ENCODE measurements around the gene ANKZF1. TPM values are rescaled to one million over a fixed set of nuclear protein-coding genes. Genes with fewer than 3 reads are reported as not detected.

Gene ANKZF1
- total RNA-seq, 1 donor from 2014 or later: 65.9 TPM

- TF ChIP-seq EZH2phosphoT487 (IDR thresholded peaks at IDR 0.05): no peak
- no peak for TF ChIP-seq EZH2 (IDR thresholded peaks at IDR 0.05)
- no peak for TF ChIP-seq CTCF (IDR thresholded peaks at IDR 0.05)
- Histone ChIP-seq H3F3A (ENCODE audit: low read depth) (peaks cover 26% of the 10 kb centered on the region), H3K9me3 (ENCODE audit: low read depth) (no peaks in the 10 kb centered on the region), H3K79me2 (ENCODE audit: low read depth) (no peaks in the 10 kb centered on the region), H4K20me1 (ENCODE audit: low read depth) (no peaks in the 10 kb centered on the region), H3K36me3 (no peaks in the 10 kb centered on the region), H3K4me2 (peak overlapping the region; percentile 76), H3K9ac (no peak overlapping the region), H3K4me1 (peaks cover 7% of the 10 kb centered on the region), H2AFZ (replicated peaks) (peak overlapping the region; percentile 20), H3K27ac (no peak overlapping the region), H3K4me3 (peak overlapping the region; percentile 66), H3K27me3 (no peaks in the 10 kb centered on the region)
- H3K4me1 Mint-ChIP-seq: peaks cover 19% of the 10 kb centered on the region
- DNase-seq (ENCODE audit: low spot score): no peak
- H3K27ac Mint-ChIP-seq: no peak overlapping the region
- H3K4me3 Mint-ChIP-seq: peak overlapping the region; percentile 95
- H3K27me3 Mint-ChIP-seq (ENCODE audit: insufficient read depth, low read depth): peaks cover 5% of the 10 kb centered on the region
- H3K9me3 Mint-ChIP-seq: peaks cover 4% of the 10 kb centered on the region
- peaks cover 4% of the 10 kb centered on the region for H3K36me3 Mint-ChIP-seq
Measured at GRCh38 chr2:219207134-219207883, 22.3 kb upstream of the ANKZF1 start.

GRCh38 chr2:219207884-219208740 lies 21.5 kb upstream of the ANKZF1 start:
- Mint-ChIP-seq H3K4me3 (peak overlapping the region; percentile 95), H3K4me1 (peaks cover 19% of the 10 kb centered on the region), H3K27ac (no peak overlapping the region), H3K36me3 (peaks cover 5% of the 10 kb centered on the region), H3K27me3 (ENCODE audit: insufficient read depth, low read depth) (peaks cover 3% of the 10 kb centered on the region), H3K9me3 (peaks cover 4% of the 10 kb centered on the region)
- DNase-seq (ENCODE audit: low spot score): no peak
- Histone ChIP-seq H4K20me1 (ENCODE audit: low read depth) (no peaks in the 10 kb centered on the region), H3K4me1 (peaks cover 7% of the 10 kb centered on the region), H3K27me3 (no peaks in the 10 kb centered on the region), H3K27ac (no peak overlapping the region), H3K4me2 (peak overlapping the region; percentile 76), H3K79me2 (ENCODE audit: low read depth) (no peaks in the 10 kb centered on the region), H3K4me3 (peak overlapping the region; percentile 66), H2AFZ (replicated peaks) (no peak overlapping the region), H3K9ac (no peak overlapping the region), H3F3A (ENCODE audit: low read depth) (peaks cover 26% of the 10 kb centered on the region), H3K9me3 (ENCODE audit: low read depth) (no peaks in the 10 kb centered on the region), H3K36me3 (no peaks in the 10 kb centered on the region)
- no peak for TF ChIP-seq EZH2 (IDR thresholded peaks at IDR 0.05)
- TF ChIP-seq EZH2phosphoT487 (IDR thresholded peaks at IDR 0.05): no peak
- no peak for TF ChIP-seq CTCF (IDR thresholded peaks at IDR 0.05)

- Histone ChIP-seq H3F3A (ENCODE audit: low read depth) (peaks cover 22% of the 10 kb centered on the region), H3K4me2 (no peak overlapping the region), H3K9me3 (ENCODE audit: low read depth) (no peaks in the 10 kb centered on the region), H4K20me1 (ENCODE audit: low read depth) (no peaks in the 10 kb centered on the region), H3K27ac (no peak overlapping the region), H3K9ac (no peak overlapping the region), H2AFZ (replicated peaks) (no peak overlapping the region), H3K4me1 (peaks cover 7% of the 10 kb centered on the region), H3K36me3 (no peaks in the 10 kb centered on the region), H3K4me3 (no peak overlapping the region), H3K27me3 (no peaks in the 10 kb centered on the region), H3K79me2 (ENCODE audit: low read depth) (no peaks in the 10 kb centered on the region)
- Mint-ChIP-seq H3K36me3 (peaks cover 12% of the 10 kb centered on the region), H3K4me3 (peak overlapping the region; percentile 43), H3K27ac (peak overlapping the region; percentile 21), H3K9me3 (no peaks in the 10 kb centered on the region), H3K27me3 (ENCODE audit: insufficient read depth, low read depth) (peaks cover 5% of the 10 kb centered on the region), H3K4me1 (peaks cover 19% of the 10 kb centered on the region)
- no peak for DNase-seq (ENCODE audit: low spot score)
- TF ChIP-seq EZH2 (IDR thresholded peaks at IDR 0.05) (no peak), CTCF (IDR thresholded peaks at IDR 0.05) (no peak), EZH2phosphoT487 (IDR thresholded peaks at IDR 0.05) (no peak)
Measured at GRCh38 chr2:219209236-219210195, 20.1 kb upstream of the ANKZF1 start.
